ENCODE measurements around the gene LAMTOR2.

Gene LAMTOR2

DNA sequence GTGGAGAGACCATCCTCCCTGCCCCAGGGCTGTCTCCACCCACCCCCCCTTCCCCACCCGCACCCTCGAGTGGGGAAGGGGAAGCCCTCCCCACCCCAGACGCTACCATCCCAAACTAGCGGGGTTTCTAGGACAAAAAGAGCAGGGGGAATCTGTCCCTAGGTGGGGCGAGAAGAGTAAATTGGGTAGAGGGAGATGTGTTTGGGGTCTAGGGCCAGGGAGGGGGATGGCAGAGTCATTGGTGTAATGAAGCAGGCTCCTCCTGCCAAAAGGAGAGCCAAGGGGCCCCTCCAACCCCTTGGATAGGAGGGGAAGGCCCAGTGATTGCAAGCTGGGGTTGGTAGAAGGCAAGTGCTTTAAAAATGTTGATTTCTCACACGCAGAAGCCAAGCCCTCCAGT lies 17.7 kb downstream of the LAMTOR2 start:
- no peak overlapping the region for H3K27ac ChIP-seq
- TF ChIP-seq, protein P1, sequence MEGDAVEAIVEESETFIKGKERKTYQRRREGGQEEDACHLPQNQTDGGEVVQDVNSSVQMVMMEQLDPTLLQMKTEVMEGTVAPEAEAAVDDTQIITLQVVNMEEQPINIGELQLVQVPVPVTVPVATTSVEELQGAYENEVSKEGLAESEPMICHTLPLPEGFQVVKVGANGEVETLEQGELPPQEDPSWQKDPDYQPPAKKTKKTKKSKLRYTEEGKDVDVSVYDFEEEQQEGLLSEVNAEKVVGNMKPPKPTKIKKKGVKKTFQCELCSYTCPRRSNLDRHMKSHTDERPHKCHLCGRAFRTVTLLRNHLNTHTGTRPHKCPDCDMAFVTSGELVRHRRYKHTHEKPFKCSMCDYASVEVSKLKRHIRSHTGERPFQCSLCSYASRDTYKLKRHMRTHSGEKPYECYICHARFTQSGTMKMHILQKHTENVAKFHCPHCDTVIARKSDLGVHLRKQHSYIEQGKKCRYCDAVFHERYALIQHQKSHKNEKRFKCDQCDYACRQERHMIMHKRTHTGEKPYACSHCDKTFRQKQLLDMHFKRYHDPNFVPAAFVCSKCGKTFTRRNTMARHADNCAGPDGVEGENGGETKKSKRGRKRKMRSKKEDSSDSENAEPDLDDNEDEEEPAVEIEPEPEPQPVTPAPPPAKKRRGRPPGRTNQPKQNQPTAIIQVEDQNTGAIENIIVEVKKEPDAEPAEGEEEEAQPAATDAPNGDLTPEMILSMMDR (conservative IDR thresholded peaks at IDR 0.05) = no peak

DNA sequence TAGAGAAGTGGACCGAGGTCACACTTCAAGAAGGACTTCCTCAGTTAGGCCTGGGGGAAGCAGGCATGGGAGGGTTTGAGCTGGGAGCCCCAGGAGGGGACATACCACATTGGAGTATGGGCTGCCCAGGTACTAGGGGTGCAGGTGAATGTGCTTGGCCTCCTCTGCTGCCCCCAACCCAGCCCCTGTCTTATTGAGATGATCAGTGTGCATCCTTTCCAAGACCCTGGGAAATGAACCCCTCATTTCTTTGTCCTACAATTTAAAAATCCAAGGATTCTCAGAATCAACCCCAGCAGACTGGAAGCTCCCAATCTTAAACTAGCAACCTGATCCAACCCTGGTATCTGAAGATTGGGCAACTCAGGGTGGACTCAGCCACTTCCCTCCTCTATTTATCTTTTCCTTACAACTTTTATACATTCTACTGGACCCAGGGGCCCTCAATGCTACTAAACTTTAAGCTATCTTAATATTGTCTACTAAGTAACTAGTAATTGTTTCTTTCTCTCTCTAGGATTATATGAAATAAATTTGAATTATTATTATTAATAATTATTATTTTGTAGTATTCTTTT lies 18.6 kb downstream of the LAMTOR2 start:
- TF ChIP-seq, protein P1 (conservative IDR thresholded peaks at IDR 0.05) = no peak
- no peak overlapping the region for H3K27ac ChIP-seq

DNA sequence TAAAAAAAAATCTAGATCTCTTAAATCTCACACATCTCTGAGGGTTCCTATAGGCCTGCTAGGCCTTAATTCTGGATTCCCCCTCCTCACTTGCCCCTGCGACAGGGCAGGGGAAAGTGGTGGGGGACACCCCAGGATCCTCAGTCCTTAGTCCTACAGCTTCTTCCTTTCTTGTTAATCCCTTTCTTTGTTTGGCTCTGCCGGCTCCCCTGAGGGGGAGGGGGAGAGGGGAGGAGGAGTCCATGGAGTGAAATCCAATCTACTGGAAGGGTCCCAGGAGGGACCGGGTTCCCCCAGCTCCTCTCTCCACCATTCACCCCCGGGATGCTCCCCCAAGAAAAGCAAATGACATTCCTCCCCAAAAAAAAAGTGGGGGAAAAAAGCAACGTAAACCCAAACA lies 19.2 kb downstream of the LAMTOR2 start:
- H3K27ac ChIP-seq = no peak overlapping the region
- TF ChIP-seq, protein P1 (conservative IDR thresholded peaks at IDR 0.05) = no peak

DNA sequence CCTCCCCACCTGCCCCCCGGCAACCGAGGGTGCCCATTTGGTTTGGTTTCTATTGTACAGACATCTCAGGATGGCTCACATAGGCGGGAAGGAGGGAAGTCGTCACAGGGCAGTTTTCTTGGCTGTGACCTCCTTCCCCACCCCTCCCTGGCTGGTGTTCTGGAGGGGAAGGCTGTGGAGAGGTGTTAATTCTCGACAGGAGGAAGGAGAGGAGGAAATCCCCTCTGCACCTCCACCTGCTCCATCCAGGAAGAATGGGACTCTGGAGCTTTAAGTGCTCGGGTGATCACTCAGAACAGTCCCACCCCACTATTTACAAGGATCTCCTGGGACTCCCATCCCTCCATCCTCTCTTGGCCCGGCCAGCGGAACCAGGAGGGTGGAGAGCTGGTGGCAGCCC lies 20.1 kb downstream of the LAMTOR2 start:
- no peak overlapping the region for H3K27ac ChIP-seq
- TF ChIP-seq, protein P1 (conservative IDR thresholded peaks at IDR 0.05) = no peak

DNA sequence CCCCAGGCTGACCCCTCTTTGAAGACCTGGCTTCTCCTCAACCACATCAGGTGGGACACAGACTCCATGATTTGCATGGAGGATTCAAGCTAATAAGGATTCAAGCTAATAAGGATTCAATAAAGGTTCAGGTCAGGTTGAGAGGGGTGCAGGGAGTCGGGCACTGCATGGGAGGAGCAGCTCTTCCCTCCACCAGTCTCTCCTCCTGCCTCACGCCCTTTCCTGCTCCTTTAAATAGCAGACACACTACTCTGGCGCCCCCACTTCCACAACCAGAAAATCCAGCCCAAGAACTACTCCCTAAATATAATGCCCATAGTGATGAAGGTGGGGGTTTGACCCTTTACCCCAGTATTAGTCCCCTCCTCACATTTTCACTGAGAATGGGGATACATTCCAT lies 20.6 kb downstream of the LAMTOR2 start:
- H3K27ac ChIP-seq = no peak overlapping the region
- TF ChIP-seq, protein P1 (conservative IDR thresholded peaks at IDR 0.05) = no peak

DNA sequence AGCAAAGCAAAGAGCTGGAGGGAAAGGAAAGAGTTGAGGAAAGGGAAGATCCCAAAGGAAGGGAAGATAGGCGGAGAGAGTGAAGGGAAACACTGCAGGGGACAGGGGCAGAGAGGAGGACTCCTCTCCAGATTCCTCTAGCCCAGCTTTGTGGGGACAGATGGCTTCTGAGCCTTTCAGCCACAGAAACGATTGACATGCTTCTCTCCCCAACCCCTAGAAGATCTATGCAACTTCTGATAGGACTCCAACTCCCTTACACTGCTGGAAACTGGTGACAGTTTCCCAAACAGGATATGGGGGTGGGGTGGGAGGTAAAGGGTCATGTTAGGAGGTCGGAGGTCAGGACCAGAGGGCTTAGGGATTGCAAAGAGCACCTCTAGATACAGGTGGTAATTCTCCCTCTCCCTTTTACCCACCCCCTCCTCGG lies 21.2 kb downstream of the LAMTOR2 start:
- no peak overlapping the region for H3K27ac ChIP-seq
- TF ChIP-seq, protein P1 (conservative IDR thresholded peaks at IDR 0.05) = no peak

DNA sequence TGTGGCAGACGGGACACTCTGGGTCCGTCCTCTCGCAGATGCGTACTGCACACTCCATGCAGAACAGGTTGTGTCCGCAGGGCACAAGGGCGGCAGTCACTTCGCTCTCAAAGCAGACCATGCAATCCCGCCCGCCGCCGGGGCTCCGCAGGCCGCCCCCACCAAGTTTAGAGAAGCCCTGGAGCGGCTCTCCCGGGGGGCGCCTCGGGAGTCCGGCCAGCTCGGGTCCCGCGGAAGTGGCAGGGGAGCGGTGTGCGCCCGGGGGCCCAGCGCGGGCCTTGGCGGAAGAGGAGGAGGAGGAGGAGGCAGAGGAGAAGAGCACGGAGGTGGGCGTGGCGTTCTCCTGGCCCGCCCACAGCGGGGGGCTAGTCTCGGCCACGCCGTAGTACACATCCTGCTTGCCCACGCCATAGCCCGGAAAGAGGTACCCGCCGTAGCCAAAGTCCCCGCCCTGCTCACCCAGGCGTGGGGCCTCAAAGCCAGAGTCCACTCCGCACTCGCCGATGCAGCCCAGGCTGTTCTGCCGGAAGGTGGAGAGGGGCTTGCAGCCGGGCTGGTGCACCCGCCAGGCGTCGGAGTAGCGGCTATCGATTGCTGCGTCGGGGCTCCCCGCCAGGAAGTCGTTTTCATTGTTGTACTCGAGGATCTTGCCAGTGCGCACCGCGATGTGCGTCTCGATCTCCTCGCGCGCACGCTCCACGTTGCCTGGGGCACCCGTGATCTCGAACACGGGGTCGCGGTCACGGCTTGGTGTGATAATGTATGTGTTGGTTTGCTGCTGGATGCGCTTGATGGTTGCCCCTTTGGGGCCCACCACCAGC lies 22.2 kb downstream of the LAMTOR2 start:
- H3K27ac ChIP-seq = no peak overlapping the region
- TF ChIP-seq, protein P1 (conservative IDR thresholded peaks at IDR 0.05) = no peak

All from VCaP (cell line).